GM18909 (cell line): Measurements from ENCODE around the gene BFSP1.

Experiments used
- ATAC-seq: cut with Tn5 transposase; IDR thresholded peaks from one replicate; pipeline ENCODE4 v1.9.1; 2021; ENCODE audit warnings: mild to moderate bottlenecking; ENCODE audit not compliant: unreplicated experiment, poor library complexity

The BFSP1 gene

DNA sequence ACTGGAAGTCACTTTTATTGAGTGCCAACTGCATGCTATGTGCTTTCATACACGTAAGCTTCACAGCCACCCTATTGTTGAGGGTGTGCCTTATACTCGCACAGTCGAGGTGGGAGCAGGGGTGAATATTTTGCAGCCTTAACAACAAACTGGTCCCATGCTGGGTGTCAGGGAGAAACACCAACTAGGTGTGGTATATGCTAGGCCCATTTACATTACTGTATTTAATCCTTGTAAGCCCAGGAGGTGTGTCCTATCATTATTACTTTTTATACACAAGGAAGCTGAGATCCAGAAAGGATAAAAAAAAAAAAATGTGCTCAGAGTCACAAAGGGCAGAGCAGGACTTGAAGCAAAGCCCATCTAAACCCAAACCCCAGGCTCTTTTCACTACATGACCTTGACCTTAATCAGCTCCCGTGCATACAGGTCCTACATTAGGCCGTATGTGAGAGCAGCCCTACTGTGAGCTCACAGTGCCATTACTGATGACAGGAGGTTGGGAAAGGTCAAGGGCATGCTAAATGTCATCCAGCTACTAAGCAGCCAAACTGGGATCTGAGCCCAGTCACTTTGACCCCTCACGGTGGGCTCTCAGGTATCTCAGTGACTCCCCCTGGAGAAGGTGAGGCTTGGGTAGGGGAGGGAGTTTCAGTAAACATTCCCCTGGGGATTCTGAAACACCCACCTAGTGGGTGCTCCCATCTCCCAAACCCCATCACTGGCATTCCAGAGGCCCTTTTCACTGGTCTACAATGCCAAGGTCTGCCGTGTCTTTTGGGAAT is 61.7 kb downstream of the BFSP1 start:
- ATAC-seq, result no peak

DNA sequence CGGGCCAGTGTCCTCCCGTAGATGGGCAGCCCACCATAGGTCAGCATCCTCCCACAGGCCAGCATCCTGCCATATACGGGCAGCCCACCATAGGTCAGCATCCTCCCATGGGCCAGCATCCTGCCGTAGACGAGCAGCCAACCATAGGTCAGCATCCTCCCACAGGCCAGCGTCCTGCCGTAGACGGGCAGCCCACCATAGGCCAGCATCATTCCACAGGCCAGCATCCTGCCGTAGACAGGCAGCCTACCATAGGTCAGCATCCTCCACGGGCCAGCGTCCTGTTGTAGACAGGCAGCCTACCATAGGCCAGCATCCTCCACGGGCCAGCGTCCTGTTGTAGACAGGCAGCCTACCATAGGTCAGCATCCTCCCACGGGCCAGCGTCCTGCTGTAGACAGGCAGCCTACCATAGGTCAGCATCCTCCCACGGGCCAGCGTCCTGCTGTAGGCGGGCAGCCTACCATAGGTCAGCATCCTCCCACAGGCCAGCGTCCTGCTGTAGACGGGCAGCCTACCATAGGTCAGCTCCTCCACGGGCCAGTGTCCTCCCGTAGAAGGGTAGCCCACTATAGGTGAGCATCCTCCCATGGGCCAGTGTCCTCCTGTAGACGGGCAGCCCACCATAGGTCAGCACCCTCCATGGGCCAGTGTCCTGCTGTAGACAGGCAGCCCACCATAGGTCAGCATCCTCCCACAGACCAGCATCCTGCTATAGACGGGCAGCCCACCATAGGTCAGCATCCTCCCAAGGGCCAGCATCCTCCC is 62.9 kb downstream of the BFSP1 start:
- ATAC-seq, result no peak

DNA sequence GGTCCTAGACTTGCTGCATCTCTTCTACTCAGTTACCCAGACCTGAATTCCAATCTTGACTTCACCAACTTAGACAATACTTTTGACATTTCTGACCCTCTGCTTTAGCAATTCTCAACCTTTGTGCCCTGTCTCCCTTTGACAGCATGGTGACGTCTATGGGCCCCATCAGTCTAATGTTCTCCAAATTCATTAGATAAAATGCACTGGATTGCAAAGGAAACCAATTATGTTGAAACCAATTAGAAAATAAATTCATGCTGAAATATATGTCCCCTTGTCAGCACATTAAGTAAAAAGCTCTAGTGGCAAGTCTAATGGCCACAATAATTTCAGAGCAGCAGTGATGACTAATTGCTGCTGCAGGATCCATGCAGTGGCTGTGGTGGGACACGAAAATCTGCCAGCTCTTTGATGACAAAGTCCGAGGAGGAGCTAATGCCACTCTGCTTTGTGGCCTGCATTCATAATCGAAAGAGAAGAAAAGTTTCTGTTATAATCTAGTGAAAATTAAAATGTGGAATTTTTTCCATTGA is 64.0 kb downstream of the BFSP1 start:
- ATAC-seq, result no peak

DNA sequence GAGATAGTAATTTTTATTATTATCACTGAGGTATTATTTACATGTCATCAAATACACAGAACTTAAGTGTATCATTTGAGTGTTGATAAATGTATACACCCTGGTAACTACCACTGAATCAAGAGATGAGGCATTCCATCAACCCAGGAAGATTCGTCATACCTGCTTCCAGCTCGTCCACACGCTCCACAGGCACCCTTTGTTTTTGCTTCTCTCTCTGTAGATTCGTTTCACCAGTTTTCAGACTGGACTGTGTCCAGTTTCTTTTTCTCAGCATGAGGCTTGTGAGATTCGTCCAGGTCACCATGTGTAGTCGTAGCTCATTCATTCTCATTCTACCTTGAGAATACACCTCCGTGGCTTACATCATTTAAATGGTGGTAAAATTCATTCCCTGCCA is 64.5 kb downstream of the BFSP1 start:
- ATAC-seq, result no peak

DNA sequence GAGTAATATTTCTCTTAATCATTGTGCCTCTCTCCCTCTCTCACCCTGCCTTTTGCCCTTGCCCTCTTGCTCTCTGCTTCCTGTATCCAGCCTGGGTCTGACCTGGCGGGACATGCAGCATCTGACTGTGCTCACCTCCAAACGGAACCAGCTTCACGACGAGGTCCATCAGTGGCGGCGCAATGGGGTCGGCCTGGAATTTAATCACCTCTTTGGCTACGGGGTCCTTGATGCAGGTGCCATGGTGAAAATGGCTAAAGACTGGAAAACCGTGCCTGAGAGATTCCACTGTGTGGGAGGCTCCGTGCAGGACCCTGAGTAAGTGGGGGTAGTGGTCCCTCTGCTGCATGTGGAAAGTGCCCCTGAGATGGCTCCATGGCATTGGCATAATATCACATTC is 65.9 kb downstream of the BFSP1 start:
- ATAC-seq, result no peak

DNA sequence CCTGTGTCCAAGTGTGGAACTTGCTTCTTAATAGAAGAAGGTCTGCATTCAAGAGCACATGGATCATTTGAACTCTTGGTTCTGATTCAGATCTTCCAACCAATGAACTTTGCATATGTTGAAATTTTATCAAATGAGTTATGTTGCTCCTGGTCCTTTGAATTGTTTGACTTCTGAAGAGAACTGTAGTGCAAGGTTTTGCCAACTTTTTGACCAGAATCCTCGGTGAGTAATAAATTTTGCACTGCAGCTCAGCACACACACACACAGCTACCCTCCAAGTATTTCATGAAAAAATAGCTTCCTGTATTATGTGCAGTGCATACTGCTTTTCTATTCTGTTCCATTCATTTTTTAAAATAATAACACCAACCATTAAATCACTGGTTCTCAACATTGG is 67.5 kb downstream of the BFSP1 start:
- ATAC-seq, result no peak

DNA sequence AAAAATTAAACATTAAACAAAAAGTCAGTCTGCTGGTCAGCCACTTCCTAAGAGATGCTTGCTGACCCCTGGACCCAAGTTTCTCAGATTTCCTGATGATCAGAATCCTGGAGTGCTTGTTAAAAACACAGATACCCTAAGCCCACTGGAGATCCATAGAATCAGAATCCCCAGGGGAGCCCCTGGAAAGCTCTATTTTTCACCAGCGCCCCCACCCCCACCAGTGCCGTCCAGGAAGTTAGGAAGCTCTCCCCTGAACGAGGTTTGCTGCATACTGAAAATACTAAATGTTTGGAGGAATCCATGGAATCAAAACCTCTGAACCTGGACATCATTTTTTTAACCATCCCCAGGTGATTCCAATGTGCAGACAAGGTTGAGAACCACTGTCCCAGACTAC is 69.2 kb downstream of the BFSP1 start:
- ATAC-seq, result no peak

DNA sequence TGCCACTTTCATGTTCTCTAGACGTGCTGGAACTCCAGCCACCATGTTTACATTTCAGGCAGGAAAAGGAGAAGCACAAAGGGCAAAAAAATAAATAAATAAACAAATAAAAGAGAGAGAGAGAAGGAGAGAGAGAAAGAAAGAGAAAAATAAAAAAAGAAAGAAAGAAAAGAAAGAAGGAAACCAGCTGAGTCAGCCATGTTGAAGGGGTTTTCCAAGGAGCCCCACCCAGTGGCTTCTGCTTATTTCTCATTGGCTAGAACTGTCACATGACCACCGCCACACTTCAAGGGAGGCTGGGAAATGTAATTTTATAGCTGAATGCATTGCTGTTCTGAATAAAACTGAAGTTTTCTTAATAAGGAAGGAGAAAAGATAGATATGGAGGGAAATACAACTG is 71.1 kb downstream of the BFSP1 start:
- ATAC-seq, result no peak

- no peak for ATAC-seq
These were observed 73.5 kb downstream of the BFSP1 start for GRCh38 chr20:17457588-17458190.

DNA sequence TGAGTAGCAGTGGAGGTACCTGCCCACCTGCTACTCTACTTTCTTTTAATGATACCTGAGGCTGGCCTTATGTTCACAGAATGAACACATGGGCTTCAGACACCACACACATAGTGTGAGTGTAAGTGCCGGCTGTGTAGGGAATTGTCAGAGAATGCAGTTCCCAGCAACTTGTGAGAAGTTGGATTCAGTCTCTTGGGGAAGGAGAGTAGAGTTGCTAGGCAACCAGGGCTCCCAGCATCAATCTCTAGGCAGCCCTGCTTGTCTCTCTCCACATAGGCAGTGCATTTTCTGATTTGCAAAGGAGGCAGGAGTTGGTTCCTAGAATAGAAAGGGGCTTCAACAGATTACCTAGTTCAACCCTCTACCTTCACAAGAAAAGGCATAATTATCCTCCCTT is 74.1 kb downstream of the BFSP1 start:
- no peak for ATAC-seq

- no peak for ATAC-seq
These were observed 74.9 kb downstream of the BFSP1 start for GRCh38 chr20:17456279-17456678.

DNA sequence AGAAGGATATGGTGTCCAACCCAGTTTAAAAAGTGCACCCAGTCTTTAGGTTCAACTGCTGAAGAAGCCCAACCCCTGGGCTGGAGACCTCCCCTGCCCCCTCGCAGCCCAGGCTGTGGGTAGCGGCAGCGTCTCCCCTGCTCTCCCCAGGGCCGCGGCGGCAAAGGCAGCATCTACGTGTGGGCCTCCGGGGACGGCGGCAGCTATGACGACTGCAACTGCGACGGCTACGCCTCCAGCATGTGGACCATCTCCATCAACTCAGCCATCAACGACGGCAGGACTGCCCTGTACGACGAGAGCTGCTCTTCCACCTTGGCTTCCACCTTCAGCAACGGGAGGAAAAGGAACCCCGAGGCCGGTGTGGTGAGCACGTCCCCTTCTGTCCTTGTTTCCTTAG is 77.6 kb downstream of the BFSP1 start:
- ATAC-seq, result no peak

DNA sequence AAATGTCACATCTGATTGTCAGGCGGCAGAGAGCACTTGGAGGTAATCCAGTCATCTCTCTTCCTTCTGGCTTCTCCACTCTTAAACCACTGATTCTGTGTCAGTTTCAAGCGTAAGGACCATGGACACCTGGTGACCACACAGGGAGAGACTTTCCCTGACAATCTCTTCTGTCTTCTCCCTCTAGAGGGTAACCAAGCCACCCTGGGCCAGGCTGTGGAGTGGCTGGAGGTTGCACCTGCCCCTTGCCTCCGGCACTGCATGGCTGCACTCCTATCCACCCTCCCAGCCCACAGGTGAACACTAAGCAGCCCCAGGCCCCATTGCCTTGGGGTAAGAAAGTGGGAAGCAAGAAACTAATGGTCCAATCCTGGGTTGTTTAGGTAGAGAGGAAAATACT is 78.7 kb downstream of the BFSP1 start:
- no peak for ATAC-seq

GRCh38 chr20:17449031-17449430 is 82.1 kb downstream of the BFSP1 start:
- ATAC-seq, result no peak

GRCh38 chr20:17448071-17448470 is 83.1 kb downstream of the BFSP1 start:
- ATAC-seq, result no peak

GRCh38 chr20:17446171-17446570 is 85.0 kb downstream of the BFSP1 start:
- ATAC-seq, result no peak

- no peak for ATAC-seq
These were observed 85.6 kb downstream of the BFSP1 start for GRCh38 chr20:17445543-17445942.

- no peak for ATAC-seq
These were observed 87.1 kb downstream of the BFSP1 start for GRCh38 chr20:17444091-17444490.
